Activated CD8-positive, alpha-beta T cell treated with anti-CD3 and anti-CD28 coated beads for 36 hours (primary cell): Measurements from ENCODE around the gene ZSCAN5A. TPM values are rescaled to one million over a fixed set of nuclear protein-coding genes. Genes with fewer than 3 reads are reported as not detected.

Experiments used
- ATAC-seq: fragments of 200-7000 bp; cut with Tn5 transposase; one replicate; pipeline ENCODE4 v1.10.0; 2021; ENCODE audit warnings: mild to moderate bottlenecking, moderate library complexity
- CTCF ChIA-PET: fragments of 350-600 bp; sonication (Branson Sonifier 250); formaldehyde crosslinking; loops from one replicate; lab custom pipeline; 2021; ENCODE audit warnings: antibody characterized with exemption; lab: Charles Lee
- POLR2A ChIA-PET: fragments of 350-600 bp; sonication (Branson Sonifier 250); formaldehyde crosslinking; loops from one replicate; lab custom pipeline; 2021; ENCODE audit warnings: antibody characterized with exemption; lab: Charles Lee
- DNase-seq: peaks from one replicate; pipeline ENCODE4 v3.0.0-alpha.2; 2020
- H3K27ac Mint-ChIP-seq: one replicate; pipeline ENCODE4 v1.8.0; 2021; ENCODE audit warnings: mild to moderate bottlenecking, mixed read lengths
- H3K27me3 Mint-ChIP-seq: one replicate; pipeline ENCODE4 v1.8.0; 2021; ENCODE audit warnings: mixed read lengths
- H3K36me3 Mint-ChIP-seq: one replicate; pipeline ENCODE4 v1.8.0; 2021; ENCODE audit warnings: low read depth, mixed read lengths
- H3K4me1 Mint-ChIP-seq: one replicate; pipeline ENCODE4 v1.8.0; 2021; ENCODE audit warnings: low read depth, mixed read lengths
- H3K4me3 Mint-ChIP-seq: one replicate; pipeline ENCODE4 v1.8.0; 2021; ENCODE audit warnings: mild to moderate bottlenecking, moderate library complexity, mixed read lengths
- H3K9me3 Mint-ChIP-seq: one replicate; pipeline ENCODE4 v1.8.0; 2021; ENCODE audit warnings: mixed read lengths
- CTCF ChIP-seq: fragments of 200-600 bp; IDR thresholded peaks from one replicate; pipeline ENCODE4 v1.8.0; 2022; ENCODE audit warnings: antibody characterized with exemption, mild to moderate bottlenecking
- intact Hi-C: fragments of 100-400 bp; cut with micrococcal nuclease; formaldehyde crosslinking; loops from one replicate; pipeline ENCODE4 v1.10.0; 2022
- total RNA-seq, 2 experiments: library from RNA; stranded (reverse); gene quantifications; one replicate each; pipeline ENCODE4 v1.2.3, GENCODE V29; 2021

Gene ZSCAN5A
- total RNA-seq, 2 experiments from 2014 or later: 7.7 to 9.0 TPM

DNA sequence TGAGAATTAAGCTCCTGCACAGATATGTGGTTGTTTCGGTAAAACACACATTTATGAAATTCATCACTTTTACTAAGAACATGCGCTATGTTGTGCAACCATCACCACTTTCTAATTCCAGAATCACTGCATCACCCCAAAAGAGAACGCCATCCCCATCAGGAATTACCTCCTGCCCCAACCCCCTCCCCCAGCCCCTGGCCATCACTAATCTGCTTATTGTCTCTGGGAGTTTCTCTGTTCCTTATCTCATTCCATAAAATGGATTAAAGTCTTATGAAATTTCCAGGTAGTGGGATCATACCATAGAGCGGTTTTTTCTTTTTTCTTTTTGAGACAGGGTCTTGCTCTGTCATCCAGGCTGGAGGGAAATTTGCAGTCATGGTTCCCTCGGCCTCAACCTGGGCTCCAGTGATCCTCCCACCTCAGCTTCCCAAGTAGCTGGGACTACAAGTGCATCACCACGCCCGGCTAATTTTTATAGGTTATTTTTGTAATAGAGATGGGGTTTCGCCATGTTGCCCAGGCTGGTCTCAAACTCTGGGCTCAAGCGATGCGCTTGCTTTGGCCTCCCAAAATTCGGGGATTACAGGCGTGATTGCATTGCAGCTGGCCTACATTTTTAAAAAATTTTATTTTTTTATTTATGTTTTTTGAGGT is 120.5 kb downstream of the ZSCAN5A start:
- no peak for TF ChIP-seq CTCF
- Mint-ChIP-seq H3K4me1 (no peaks in the 10 kb centered on the region), H3K27ac (no peak overlapping the region), H3K4me3 (no peak overlapping the region), H3K9me3 (no peaks in the 10 kb centered on the region), H3K36me3 (no peaks in the 10 kb centered on the region), H3K27me3 (no peaks in the 10 kb centered on the region)
- no peak for DNase-seq
- ChIA-PET POLR2A (no interaction called here), CTCF (interaction anchor here (0.8 to 1.3 kb wide), 4 partner anchors 11 to 128 kb away, joined by 3 to 4 read pairs (median 4); no protein-coding TSS in a partner anchor)
- no peak for ATAC-seq
- intact Hi-C loops: no loop called here

GRCh38 chr19:56191711-56192110 is 122.9 kb downstream of the ZSCAN5A start:
- no peaks in the 10 kb centered on the region for H3K9me3 Mint-ChIP-seq

DNA sequence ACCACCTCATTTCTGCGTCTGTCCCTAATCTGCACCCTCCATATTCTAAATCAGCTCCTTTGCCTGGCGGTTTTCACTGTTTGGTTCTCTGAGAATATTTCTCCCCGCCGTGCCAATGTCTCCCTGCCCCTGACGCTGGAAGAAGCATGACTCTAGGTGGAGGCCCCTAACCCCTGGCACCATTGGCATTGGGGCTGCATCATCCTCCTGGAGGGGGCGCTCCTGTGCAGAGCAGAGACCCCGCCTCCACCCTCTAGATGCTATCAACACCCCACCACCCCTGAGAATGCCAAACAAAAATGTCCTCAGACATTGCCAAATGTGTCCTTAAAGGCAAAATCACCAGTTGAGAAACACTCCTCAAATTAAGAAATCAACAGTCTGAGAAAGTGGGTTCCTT is 123.5 kb downstream of the ZSCAN5A start:
- no peaks in the 10 kb centered on the region for H3K9me3 Mint-ChIP-seq
- no peak for TF ChIP-seq CTCF
- H3K27ac Mint-ChIP-seq: no peak overlapping the region
- ChIA-PET CTCF (no interaction called here), POLR2A (no interaction called here)
- H3K27me3 Mint-ChIP-seq: peaks cover 3% of the 10 kb centered on the region
- no peaks in the 10 kb centered on the region for H3K4me1 Mint-ChIP-seq
- ATAC-seq (no peak), DNase-seq (no peak)
- no peak overlapping the region for H3K4me3 Mint-ChIP-seq
- intact Hi-C loops: no loop called here
- H3K36me3 Mint-ChIP-seq: no peaks in the 10 kb centered on the region

More at GRCh38 chr19:56191711-56192110, 122.9 kb downstream of the ZSCAN5A start:
- POLR2A ChIA-PET: no interaction called here
- Mint-ChIP-seq H3K4me1 (no peaks in the 10 kb centered on the region), H3K36me3 (no peaks in the 10 kb centered on the region), H3K4me3 (no peak overlapping the region), H3K27me3 (peaks cover 3% of the 10 kb centered on the region), H3K27ac (no peak overlapping the region)
- DNase-seq (no peak), ATAC-seq (no peak)
- TF ChIP-seq CTCF: no peak
- CTCF ChIA-PET: interaction anchor here (2.0 kb wide), 1 partner anchor 20 kb away, joined by 5 read pairs; no protein-coding TSS in a partner anchor
- intact Hi-C loops: no loop called here

- TF ChIP-seq CTCF: no peak
- DNase-seq (no peak), ATAC-seq (no peak)
- H3K9me3 Mint-ChIP-seq: no peaks in the 10 kb centered on the region
- peaks cover 3% of the 10 kb centered on the region for H3K27me3 Mint-ChIP-seq
- ChIA-PET POLR2A (no interaction called here), CTCF (no interaction called here)
- no peaks in the 10 kb centered on the region for H3K36me3 Mint-ChIP-seq
- no peak overlapping the region for H3K27ac Mint-ChIP-seq
- H3K4me1 Mint-ChIP-seq: no peaks in the 10 kb centered on the region
- intact Hi-C loops: no loop called here
- no peak overlapping the region for H3K4me3 Mint-ChIP-seq
Observed at GRCh38 chr19:56189785-56190184, 124.9 kb downstream of the ZSCAN5A start.

DNA sequence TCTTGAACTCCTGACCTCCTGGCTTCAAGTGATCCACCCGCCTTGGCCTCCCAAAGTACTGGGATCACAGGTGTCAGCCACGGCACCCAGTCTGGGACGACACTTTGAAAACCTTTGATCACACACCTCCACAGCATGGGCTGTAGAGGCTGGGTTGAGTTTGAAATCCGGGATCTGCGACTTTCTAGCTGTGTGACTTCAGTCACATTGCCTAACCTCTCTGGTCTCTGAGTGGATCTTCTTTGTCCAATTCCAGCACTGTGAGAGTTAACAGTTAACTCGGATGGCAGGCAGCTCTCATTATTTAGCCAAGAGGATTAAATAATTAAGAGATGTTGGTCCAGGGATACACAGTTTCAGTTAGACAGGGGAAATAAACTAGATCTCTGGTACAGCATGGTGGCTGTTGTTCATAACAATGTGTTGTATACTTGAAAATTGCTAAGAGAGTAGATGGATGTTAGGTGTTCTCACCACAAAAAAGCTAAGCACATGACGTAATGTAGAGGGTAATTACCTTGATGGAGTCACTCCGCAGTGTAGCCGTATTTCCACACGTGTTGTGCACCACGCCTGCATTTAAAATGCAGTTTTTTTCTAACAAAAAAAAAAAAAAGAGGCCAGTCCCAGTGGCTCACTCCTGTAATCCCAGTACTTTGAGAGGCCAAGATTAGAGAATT is 136.9 kb downstream of the ZSCAN5A start:
- ATAC-seq (no peak), DNase-seq (no peak)
- Mint-ChIP-seq H3K36me3 (no peaks in the 10 kb centered on the region), H3K27ac (no peak overlapping the region), H3K27me3 (peaks cover 4% of the 10 kb centered on the region), H3K4me3 (no peak overlapping the region), H3K4me1 (no peaks in the 10 kb centered on the region), H3K9me3 (no peaks in the 10 kb centered on the region)
- POLR2A ChIA-PET: no interaction called here
- no peak for TF ChIP-seq CTCF
- intact Hi-C loops: no loop called here
- CTCF ChIA-PET: interaction anchor here (0.7 to 1.0 kb wide), 2 partner anchors 101 to 112 kb away, joined by 3 read pairs; no protein-coding TSS in a partner anchor
